OCI-LY7 (cell line): ENCODE measurements around the gene SMOC2. TPM values are rescaled to one million over a fixed set of nuclear protein-coding genes. Genes with fewer than 3 reads are reported as not detected.
"Not testable (repeated sequence)": the region's sequence is repeated elsewhere in the genome, so short reads cannot be mapped to it uniquely, and the experiment has no call there.

Experiments used
- BruUV-seq: library from RNA; stranded (reverse); fragments of 400-500 nt; replicated peaks from 2 replicates; lab custom pipeline; 2021; lab: Mats Ljungman, UMichigan
- CTCF ChIA-PET: fragments of 300-600 bp; sonication (Branson Sonifier 250); formaldehyde crosslinking; loops from one replicate; lab custom pipeline; 2022; ENCODE audit warnings: antibody characterized with exemption; ENCODE audit not compliant: unreplicated experiment; lab: Charles Lee
- POLR2A ChIA-PET: fragments of 300-600 bp; sonication (Branson Sonifier 250); formaldehyde crosslinking; loops from one replicate; lab custom pipeline; 2022; ENCODE audit warnings: antibody characterized with exemption; lab: Charles Lee
- DNase-seq: peaks from one replicate; pipeline ENCODE4 v3.0.0-alpha.2; 2015; ENCODE audit warnings: low spot score
- H2AFZ ChIP-seq: fragments of 200-600 bp; sonication (generic), shearing (Covaris generic); 2 replicates; pipeline ENCODE4 v1.6.1; 2014; ENCODE audit warnings: mild to moderate bottlenecking, antibody characterized with exemption, low read length, moderate library complexity
- H3K27ac ChIP-seq: fragments of 200-600 bp; sonication (generic); 2 replicates; pipeline ENCODE4 v1.5.1; 2014; ENCODE audit warnings: mixed run types, low read depth, mild to moderate bottlenecking, moderate library complexity, low read length, inconsistent platforms; ENCODE audit not compliant: poor library complexity, severe bottlenecking
- H3K36me3 ChIP-seq: fragments of 200-600 bp; sonication (generic); 2 replicates; pipeline ENCODE4 v1.6.1; 2014; ENCODE audit warnings: mild to moderate bottlenecking, antibody characterized with exemption, low read length, moderate library complexity, mixed read lengths; ENCODE audit not compliant: insufficient read depth
- H3K4me1 ChIP-seq: fragments of 200-600 bp; sonication (generic); 2 replicates; pipeline ENCODE4 v1.5.1; 2014; ENCODE audit warnings: mild to moderate bottlenecking, low read length; ENCODE audit not compliant: insufficient read depth, poor library complexity, severe bottlenecking
- H3K4me2 ChIP-seq: fragments of 200-600 bp; sonication (generic); 2 replicates; pipeline ENCODE4 v1.6.1; 2014; ENCODE audit warnings: mild to moderate bottlenecking, low read length
- H3K4me3 ChIP-seq: fragments of 200-600 bp; sonication (generic); 2 replicates; pipeline ENCODE4 v1.5.1; 2014; ENCODE audit warnings: mild to moderate bottlenecking, low read depth, low read length; ENCODE audit not compliant: poor library complexity, severe bottlenecking
- H3K79me2 ChIP-seq: fragments of 200-600 bp; sonication (generic); 2 replicates; pipeline ENCODE4 v1.6.1; 2016; ENCODE audit warnings: low read depth, mild to moderate bottlenecking, low read length, moderate library complexity, mixed read lengths; ENCODE audit not compliant: insufficient read depth
- H3K9me2 ChIP-seq: fragments of 200-600 bp; sonication (generic); 2 replicates; pipeline ENCODE4 v1.6.1; 2016; ENCODE audit warnings: mild to moderate bottlenecking, low read length, mixed read lengths; ENCODE audit not compliant: insufficient read depth
- H3K9me3 ChIP-seq: fragments of 200-600 bp; sonication (generic); 2 replicates; pipeline ENCODE4 v1.6.1; 2014; ENCODE audit warnings: mild to moderate bottlenecking, mixed run types, low read length, mixed read lengths
- H4K20me1 ChIP-seq: fragments of 200-600 bp; sonication (generic); 2 replicates; pipeline ENCODE4 v1.6.1; 2014; ENCODE audit warnings: mild to moderate bottlenecking, antibody characterized with exemption, low read length, moderate library complexity, mixed read lengths; ENCODE audit not compliant: insufficient read depth
- CTCF ChIP-seq: fragments of 200-600 bp; sonication (generic); conservative IDR thresholded peaks from 2 replicates; pipeline ENCODE4 v1.5.1; 2014; ENCODE audit warnings: mild to moderate bottlenecking, antibody characterized with exemption, low read length, moderate library complexity, mixed read lengths
- EZH2phosphoT487 ChIP-seq: fragments of 200-600 bp; sonication (generic); IDR thresholded peaks from 2 replicates; pipeline ENCODE4 v1.6.1; 2018; ENCODE audit warnings: low read depth, borderline replicate concordance, mild to moderate bottlenecking, mixed run types, antibody characterized with exemption, low read length, moderate library complexity, mixed read lengths
- intact Hi-C: fragments of 100-400 bp; cut with micrococcal nuclease; formaldehyde crosslinking; loops from one replicate; pipeline ENCODE4 v1.10.0; 2022; ENCODE audit not compliant: unreplicated experiment
- total RNA-seq, 2 experiments: library from RNA; depleted of rRNA in 1 of 2; stranded (reverse); fragments of >200 nt in 1 of 2; shearing (Covaris generic) in 1 of 2; gene quantifications; 2 replicates each; pipeline ENCODE4 v1.2.3, GENCODE V29; 2014 to 2022

SMOC2 gene
- total RNA-seq, 2 experiments from 2014 or later, result not detected

- POLR2A ChIA-PET, result no interaction called here
Measured at GRCh38 chr6:168609026-168609685, 168.2 kb downstream of the SMOC2 start.

GRCh38 chr6:168609914-168610490, 169.0 kb downstream of the SMOC2 start:
- Histone ChIP-seq H3K9me3 (no peaks in the 10 kb centered on the region), H3K4me3 (no peak overlapping the region), H3K4me1 (no peaks in the 10 kb centered on the region), H3K4me2 (no peak overlapping the region), H3K79me2 (no peaks in the 10 kb centered on the region), H3K9me2 (no peaks in the 10 kb centered on the region), H2AFZ (no peak overlapping the region), H4K20me1 (no peaks in the 10 kb centered on the region), H3K36me3 (no peaks in the 10 kb centered on the region), H3K27ac (no peak overlapping the region)
- no peak for TF ChIP-seq EZH2phosphoT487
- no peak for TF ChIP-seq CTCF
- no TSS peak for BruUV-seq
- intact Hi-C loops, result no loop called here
- no peak for DNase-seq
- ChIA-PET POLR2A (no interaction called here), CTCF (no interaction called here)

More at GRCh38 chr6:168609026-168609685, 168.2 kb downstream of the SMOC2 start:
- Histone ChIP-seq H3K4me3 (no peak overlapping the region), H3K79me2 (no peaks in the 10 kb centered on the region), H2AFZ (no peak overlapping the region), H4K20me1 (no peaks in the 10 kb centered on the region), H3K36me3 (no peaks in the 10 kb centered on the region), H3K4me2 (no peak overlapping the region), H3K4me1 (no peaks in the 10 kb centered on the region), H3K9me3 (no peaks in the 10 kb centered on the region), H3K9me2 (no peaks in the 10 kb centered on the region), H3K27ac (no peak overlapping the region)
- BruUV-seq, result no TSS peak
- DNase-seq, result no peak
- no peak for TF ChIP-seq CTCF
- CTCF ChIA-PET, result no interaction called here
- intact Hi-C loops, result no loop called here

- H3K4me2 ChIP-seq, H3K36me3 ChIP-seq, intact Hi-C loops, H3K9me3 ChIP-seq, H2AFZ ChIP-seq, CTCF ChIA-PET, H3K27ac ChIP-seq, H3K9me2 ChIP-seq, DNase-seq, POLR2A ChIA-PET, H4K20me1 ChIP-seq, BruUV-seq, H3K79me2 ChIP-seq, H3K4me1 ChIP-seq, H3K4me3 ChIP-seq: not testable (repeated sequence)
Measured at GRCh38 chr6:168610966-168611365, 170.0 kb downstream of the SMOC2 start.
